AG10803 (cell line): Measurements from ENCODE around the gene KCNMA1.

ENCODE experiments used
- DNase-seq: peaks from one replicate; pipeline ENCODE4 v3.0.0; 2010; ENCODE audit warnings: low read depth
- H3K4me3 ChIP-seq: 2 replicates; pipeline ENCODE4 v1.5.1; 2011; ENCODE audit warnings: mild to moderate bottlenecking, low read length, control low read depth
- CTCF ChIP-seq: conservative IDR thresholded peaks from 2 replicates; pipeline ENCODE4 v1.5.1; 2011; ENCODE audit warnings: mild to moderate bottlenecking, low read length, control low read depth, inconsistent platforms

Gene KCNMA1

GRCh38 chr10:77355844-77356243 lies 281.8 kb downstream of the KCNMA1 start:
- no peak overlapping the region for H3K4me3 ChIP-seq
- no peak for TF ChIP-seq CTCF
- peak; percentile 80 for DNase-seq

GRCh38 chr10:77351386-77351785 lies 286.2 kb downstream of the KCNMA1 start:
- no peak overlapping the region for H3K4me3 ChIP-seq
- TF ChIP-seq CTCF = no peak
- DNase-seq = peak; percentile 73

- DNase-seq = peak; percentile 97
- peak; percentile 41 for TF ChIP-seq CTCF
- H3K4me3 ChIP-seq = no peak overlapping the region
Measured at GRCh38 chr10:77350711-77351119, 286.9 kb downstream of the KCNMA1 start.

GRCh38 chr10:77350134-77350533 lies 287.5 kb downstream of the KCNMA1 start:
- no peak for TF ChIP-seq CTCF
- no peak for DNase-seq
- no peak overlapping the region for H3K4me3 ChIP-seq

GRCh38 chr10:77349226-77349625 lies 288.4 kb downstream of the KCNMA1 start:
- TF ChIP-seq CTCF = no peak
- no peak for DNase-seq
- H3K4me3 ChIP-seq = no peak overlapping the region

- no peak overlapping the region for H3K4me3 ChIP-seq
- peak; percentile 37 for DNase-seq
- no peak for TF ChIP-seq CTCF
Measured at GRCh38 chr10:77348751-77349150, 288.9 kb downstream of the KCNMA1 start.

- DNase-seq = no peak
- H3K4me3 ChIP-seq = no peak overlapping the region
- TF ChIP-seq CTCF = no peak
Measured at GRCh38 chr10:77348082-77348481, 289.5 kb downstream of the KCNMA1 start.
